Measurements from ENCODE around the gene USP11.

Gene USP11

GRCh38 chrX:47240619-47241018, 7.8 kb downstream of the USP11 start:
- no peak for DNase-seq (ENCODE audit: low spot score)
- no peak overlapping the region for H3K27ac ChIP-seq
- POLR2A ChIA-PET (ENCODE audit: low non-redundant PET): no interaction called here
- TF ChIP-seq, protein P1, sequence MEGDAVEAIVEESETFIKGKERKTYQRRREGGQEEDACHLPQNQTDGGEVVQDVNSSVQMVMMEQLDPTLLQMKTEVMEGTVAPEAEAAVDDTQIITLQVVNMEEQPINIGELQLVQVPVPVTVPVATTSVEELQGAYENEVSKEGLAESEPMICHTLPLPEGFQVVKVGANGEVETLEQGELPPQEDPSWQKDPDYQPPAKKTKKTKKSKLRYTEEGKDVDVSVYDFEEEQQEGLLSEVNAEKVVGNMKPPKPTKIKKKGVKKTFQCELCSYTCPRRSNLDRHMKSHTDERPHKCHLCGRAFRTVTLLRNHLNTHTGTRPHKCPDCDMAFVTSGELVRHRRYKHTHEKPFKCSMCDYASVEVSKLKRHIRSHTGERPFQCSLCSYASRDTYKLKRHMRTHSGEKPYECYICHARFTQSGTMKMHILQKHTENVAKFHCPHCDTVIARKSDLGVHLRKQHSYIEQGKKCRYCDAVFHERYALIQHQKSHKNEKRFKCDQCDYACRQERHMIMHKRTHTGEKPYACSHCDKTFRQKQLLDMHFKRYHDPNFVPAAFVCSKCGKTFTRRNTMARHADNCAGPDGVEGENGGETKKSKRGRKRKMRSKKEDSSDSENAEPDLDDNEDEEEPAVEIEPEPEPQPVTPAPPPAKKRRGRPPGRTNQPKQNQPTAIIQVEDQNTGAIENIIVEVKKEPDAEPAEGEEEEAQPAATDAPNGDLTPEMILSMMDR (conservative IDR thresholded peaks at IDR 0.05; ENCODE audit: low read depth): no peak
- CTCF ChIA-PET: no interaction called here

DNA sequence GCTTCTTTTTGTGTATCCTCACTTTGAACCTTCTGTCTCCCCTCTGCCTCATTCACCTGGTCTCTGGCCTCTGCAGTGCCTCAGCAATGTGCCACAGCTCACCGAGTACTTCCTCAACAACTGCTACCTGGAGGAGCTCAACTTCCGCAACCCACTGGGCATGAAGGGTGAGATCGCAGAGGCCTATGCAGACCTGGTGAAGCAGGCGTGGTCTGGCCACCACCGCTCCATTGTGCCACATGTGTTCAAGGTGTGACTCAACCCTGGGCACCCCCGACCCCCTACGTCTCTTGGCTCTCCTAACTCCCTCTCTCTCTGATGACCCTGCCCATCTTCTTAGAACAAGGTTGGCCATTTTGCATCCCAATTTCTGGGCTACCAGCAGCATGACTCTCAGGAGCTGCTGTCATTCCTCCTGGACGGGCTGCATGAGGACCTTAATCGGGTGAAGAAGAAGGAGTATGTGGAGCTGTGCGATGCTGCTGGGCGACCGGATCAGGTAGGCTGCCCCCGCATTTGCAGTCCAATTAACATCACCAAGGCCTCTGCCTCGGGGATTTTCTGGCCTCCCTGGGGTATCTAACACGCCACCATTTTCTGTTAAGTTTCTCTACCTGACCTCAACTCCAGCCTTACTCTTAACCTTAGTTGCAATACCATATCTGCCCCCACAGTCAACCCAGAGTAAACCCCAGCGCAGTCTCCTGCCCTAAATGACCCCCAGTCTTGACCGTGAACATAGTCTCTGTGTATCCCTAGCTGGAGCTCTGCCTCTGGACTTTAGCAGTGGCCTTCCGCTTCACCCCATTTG, 8.6 kb downstream of the USP11 start:
- CTCF ChIA-PET: no interaction called here
- TF ChIP-seq, protein P1 (conservative IDR thresholded peaks at IDR 0.05; ENCODE audit: low read depth): no peak
- DNase-seq (ENCODE audit: low spot score): no peak
- no peak overlapping the region for H3K27ac ChIP-seq
- POLR2A ChIA-PET (ENCODE audit: low non-redundant PET): no interaction called here

DNA sequence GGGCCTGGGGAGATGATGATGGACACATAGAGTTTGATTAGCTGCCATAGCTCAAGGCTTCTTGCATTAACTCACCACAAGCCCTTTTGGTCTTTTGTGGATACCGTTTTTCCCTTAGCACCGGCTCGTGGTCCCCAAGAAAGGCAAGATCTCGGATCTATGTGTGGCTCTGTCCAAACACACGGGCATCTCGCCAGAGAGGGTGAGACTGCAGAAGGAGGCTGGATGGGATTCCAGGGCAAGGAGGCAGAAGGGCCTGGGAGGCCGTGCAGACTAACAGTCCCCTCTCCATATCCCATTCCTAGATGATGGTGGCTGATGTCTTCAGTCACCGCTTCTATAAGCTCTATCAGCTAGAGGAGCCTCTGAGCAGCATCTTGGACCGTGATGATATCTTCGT, 9.5 kb downstream of the USP11 start:
- ChIA-PET POLR2A (ENCODE audit: low non-redundant PET) (no interaction called here), CTCF (no interaction called here)
- no peak for DNase-seq (ENCODE audit: low spot score)
- H3K27ac ChIP-seq: no peak overlapping the region
- TF ChIP-seq, protein P1 (conservative IDR thresholded peaks at IDR 0.05; ENCODE audit: low read depth): no peak

DNA sequence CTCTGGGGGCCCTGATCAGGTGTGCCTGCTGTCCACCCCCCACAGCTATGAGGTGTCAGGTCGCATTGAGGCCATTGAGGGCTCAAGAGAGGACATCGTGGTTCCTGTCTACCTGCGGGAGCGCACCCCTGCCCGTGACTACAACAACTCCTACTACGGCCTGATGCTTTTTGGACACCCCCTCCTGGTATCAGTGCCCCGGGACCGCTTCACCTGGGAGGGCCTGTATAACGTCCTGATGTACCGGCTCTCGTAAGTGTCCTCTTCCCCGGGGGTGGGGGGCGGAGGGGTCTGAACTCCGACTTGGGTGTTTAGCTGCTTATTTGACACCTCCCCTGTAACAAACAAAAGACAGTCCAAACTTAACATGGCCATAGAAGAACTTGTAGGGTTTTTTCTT, 10.5 kb downstream of the USP11 start:
- no peak for DNase-seq (ENCODE audit: low spot score)
- ChIA-PET CTCF (no interaction called here), POLR2A (ENCODE audit: low non-redundant PET) (no interaction called here)
- TF ChIP-seq, protein P1 (conservative IDR thresholded peaks at IDR 0.05; ENCODE audit: low read depth): no peak
- no peak overlapping the region for H3K27ac ChIP-seq

DNA sequence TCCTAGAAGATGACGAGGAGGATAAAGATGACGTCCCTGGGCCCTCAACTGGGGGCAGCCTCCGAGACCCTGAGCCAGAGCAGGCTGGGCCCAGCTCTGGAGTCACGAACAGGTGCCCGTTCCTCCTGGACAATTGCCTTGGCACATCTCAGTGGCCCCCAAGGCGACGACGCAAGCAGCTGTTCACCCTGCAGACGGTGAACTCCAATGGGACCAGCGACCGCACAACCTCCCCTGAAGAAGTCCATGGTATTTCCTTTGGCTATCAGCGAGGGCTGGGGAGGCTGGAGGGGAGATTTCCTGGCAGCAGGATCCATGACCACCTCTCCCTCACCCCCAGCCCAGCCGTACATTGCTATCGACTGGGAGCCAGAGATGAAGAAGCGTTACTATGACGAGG, 11.9 kb downstream of the USP11 start:
- DNase-seq (ENCODE audit: low spot score): no peak
- TF ChIP-seq, protein P1 (conservative IDR thresholded peaks at IDR 0.05; ENCODE audit: low read depth): no peak
- ChIA-PET POLR2A (ENCODE audit: low non-redundant PET) (no interaction called here), CTCF (interaction anchor here (0.6 to 1.6 kb wide), 2 partner anchors 9 to 67 kb away, joined by 3 read pairs; no protein-coding TSS in a partner anchor)
- H3K27ac ChIP-seq: no peak overlapping the region

- no peak overlapping the region for H3K27ac ChIP-seq
- POLR2A ChIA-PET (ENCODE audit: low non-redundant PET): no interaction called here
- CTCF ChIA-PET: interaction anchor here (1.6 kb wide), 1 partner anchor 67 kb away, joined by 3 read pairs; no protein-coding TSS in a partner anchor
These were observed 12.3 kb downstream of the USP11 start for GRCh38 chrX:47245156-47245555.

More at GRCh38 chrX:47245156-47245555, 12.3 kb downstream of the USP11 start:
- no peak for DNase-seq (ENCODE audit: low spot score)
- TF ChIP-seq, protein P1 (conservative IDR thresholded peaks at IDR 0.05; ENCODE audit: low read depth): no peak
